ENCODE data around the gene PCBP1.
A peak's percentile ranks its signal among the peaks of the same experiment; 100 is the strongest.
"Not testable (repeated sequence)": the region's sequence is repeated elsewhere in the genome, so short reads cannot be mapped to it uniquely, and the experiment has no call there.

PCBP1 gene

DNA sequence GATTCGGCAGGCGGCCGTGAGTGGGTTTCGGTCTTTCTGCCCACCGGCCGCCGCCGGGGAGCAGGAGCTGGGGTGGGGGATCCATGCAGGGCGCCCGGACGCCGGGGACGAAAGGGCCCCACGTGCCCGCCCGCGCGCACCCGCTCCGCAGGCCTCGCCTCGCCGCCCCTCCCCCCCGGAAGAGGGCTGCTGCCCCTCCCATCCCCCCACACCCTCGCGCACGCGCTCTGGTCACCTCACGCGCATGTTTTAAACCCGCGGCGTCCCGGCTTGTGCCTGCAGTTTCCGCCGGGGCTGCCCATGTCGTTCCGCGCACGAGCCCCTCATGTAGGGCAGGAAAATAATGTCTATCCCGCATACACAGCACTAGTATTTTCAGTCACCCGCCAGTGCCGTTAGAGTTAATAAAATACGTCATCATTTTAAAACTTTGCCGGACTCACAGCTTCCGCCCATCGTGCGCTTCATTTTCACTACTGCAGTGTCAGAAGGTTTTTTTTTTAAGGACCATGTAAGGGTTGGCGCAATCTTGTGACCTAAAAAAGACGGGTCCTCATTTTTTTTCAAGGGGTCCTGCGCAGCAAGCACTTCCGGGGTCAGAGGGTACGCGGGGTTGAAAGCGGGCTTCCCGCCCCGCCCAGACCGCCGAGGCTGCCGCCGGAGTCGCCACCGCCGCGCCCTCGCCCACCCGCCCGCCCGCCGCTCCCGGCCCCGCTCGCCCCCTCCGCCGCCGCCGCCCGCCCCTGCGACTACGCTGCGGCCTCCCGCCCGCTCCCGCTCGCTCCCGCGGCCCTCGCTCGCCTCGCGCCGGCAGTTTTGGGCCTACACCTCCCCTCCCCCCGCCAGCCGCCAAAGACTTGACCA is at the start of gene PCBP1:
PCBP1 (plus strand) TSS at position 640 of the 864 bp plus-strand sequence. CDS start 267 bp downstream, outside the sequence.
- peak; percentile 96 for DNase-seq (ENCODE audit: low read depth)

DNA sequence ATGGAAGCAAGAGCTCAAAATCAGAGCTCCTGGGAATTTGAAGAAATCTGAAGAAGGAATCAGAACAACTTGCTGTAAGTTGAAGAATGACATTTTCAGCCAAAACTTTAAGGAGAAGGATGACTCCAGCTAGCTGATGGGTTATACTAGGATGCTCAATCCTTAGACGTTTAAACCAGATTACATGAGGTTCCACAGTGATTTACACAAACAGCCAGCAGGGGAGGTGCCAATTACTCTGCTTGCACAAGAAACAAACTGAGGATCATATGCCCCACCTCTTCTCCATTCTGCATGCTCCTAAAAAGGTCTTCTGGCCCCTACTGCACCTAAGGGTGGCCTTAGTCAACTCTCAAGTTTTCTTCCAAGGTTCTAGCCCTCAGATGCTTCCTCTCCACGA is 47.9 kb upstream of the PCBP1 start:
- DNase-seq (ENCODE audit: low read depth), result no peak

DNA sequence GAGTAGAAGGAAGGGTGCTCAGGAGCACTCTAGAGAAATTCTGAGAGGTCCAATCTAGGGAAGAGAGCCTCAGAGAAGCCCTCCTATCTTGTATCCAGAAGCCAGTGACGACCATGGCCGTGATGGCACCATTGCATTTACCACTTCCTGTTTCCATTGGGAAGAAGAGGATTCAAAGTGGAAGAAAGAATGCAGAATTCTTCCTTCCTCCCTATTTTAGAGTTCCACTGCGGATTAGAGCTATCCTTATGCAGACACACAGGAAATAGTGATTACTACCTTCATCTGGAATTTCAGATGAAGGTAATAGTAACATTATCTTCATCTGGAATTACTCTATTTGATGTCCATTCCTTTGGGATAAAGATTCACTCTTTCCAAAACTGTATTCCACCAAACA is 45.6 kb upstream of the PCBP1 start:
- no peak for DNase-seq (ENCODE audit: low read depth)

DNA sequence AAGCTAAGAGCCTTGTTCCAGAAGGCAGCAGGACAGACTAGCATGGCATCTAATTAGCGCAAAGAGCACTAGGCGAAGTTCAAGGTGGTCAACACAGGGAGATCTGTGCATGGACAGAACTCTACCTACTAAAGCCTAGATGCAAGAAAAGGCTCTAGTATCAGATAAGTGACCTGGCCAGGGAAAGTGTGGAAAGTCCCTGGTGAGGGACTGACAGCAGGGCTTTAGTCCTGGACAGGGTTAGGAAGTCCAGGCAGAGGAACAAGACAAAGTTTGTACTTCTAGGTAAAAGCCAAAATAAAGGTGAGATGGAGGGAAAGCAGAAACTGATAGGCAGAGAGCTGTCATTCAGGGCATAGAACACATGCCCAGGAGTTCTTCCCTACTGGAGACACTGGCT is 45.0 kb upstream of the PCBP1 start:
- no peak for DNase-seq (ENCODE audit: low read depth)

DNA sequence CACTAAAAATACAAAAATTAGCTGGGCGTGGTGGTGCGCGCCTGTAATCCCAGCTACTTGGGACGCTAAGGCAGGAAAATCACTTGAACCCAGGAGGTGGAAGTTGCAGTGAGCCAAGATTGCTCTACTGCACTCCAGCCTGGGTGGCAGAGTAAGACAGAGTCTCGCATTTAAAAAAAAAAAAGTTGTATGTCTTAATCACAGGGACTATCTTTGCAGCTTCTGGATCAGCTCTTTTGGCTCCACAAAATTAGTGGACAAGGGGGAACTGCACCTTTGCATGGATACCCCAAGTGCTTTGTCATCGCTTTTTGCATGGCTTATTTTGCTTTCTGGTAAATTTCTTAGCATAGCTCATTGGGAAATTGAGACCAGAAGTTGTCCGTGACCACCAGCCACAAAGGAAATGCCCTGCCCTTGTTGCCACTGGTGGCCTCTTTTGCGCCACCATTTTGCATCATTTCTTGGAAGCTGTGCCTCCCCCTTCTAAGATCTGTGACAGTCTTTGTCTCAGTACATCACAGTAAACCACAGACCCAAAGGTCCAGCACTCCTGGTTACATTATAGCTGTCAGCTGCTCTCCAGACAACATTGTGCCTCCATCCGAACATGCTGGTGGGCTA is 43.9 kb upstream of the PCBP1 start:
- no peak for DNase-seq (ENCODE audit: low read depth)

DNA sequence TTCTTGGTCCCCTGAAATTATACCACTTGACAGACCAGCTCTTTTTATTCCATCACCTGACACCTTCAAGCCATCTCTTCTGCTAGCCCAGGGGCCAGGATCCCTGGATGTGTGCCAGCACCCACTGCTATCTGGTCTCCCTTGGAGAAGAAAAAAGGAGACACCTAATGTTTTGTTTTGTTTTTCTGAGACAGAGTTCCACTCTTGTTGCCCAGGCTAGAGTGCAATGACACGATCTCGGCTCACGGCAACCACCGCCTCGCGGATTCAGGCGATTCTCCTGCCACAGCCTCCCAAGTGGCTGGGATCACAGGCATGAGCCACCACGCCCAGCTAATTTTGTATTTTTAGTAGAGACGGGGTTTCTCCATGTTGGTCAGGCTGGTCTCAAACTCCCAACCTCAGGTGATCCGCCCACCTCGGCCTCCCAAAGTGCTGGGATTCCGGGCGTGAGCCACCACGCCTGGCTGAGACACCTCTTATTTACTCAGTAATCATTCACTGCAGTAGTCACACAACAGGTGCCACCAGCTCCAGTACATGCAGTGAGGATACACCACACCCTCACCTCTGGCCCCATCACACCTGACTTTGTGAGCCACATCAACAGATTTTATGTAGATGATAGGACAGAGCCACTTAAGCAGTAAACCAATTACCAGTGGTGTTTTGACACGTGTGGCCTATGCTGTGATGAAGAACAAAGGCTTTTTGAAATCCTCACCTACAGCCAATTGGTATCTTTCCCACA is 42.8 kb upstream of the PCBP1 start:
- DNase-seq (ENCODE audit: low read depth), result no peak

DNA sequence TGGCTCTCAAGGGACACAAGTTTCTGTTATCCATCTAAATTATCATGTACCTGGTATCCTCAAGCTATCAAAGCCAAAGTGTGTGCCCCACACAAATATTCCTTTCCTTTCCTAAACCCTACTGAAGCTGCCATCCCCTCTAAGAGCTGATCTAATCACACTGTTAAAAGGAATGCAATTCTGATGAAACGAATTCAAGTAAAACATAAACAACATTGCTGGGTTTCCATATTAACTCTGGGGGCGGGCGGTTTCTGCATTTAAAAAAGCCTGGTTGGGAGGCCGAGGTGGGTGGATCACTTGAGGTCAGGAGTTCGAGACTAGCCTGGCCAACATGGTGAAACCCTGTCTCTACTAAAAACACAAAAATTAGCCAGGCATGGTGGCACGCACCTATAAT is 41.9 kb upstream of the PCBP1 start:
- DNase-seq (ENCODE audit: low read depth), result no peak

DNA sequence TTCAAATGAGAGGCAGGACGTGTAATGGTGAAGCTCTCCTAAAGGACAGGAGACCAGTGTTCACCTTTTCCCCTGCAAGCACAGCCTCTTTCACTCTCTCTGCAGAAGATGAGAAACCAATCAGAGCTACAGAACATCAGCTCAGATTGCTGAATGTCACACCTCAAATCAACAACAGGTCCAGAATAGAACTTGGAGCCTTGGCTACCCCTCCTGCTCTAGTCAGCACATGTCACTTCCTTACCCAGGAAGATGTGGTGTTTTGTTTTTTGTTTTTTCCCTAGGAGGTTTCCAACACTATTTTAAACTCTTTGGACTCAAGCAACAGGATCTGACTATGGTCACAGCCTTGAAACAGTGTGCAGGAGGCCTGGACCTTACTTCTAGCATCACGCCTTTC is 41.3 kb upstream of the PCBP1 start:
- no peak for DNase-seq (ENCODE audit: low read depth)

DNA sequence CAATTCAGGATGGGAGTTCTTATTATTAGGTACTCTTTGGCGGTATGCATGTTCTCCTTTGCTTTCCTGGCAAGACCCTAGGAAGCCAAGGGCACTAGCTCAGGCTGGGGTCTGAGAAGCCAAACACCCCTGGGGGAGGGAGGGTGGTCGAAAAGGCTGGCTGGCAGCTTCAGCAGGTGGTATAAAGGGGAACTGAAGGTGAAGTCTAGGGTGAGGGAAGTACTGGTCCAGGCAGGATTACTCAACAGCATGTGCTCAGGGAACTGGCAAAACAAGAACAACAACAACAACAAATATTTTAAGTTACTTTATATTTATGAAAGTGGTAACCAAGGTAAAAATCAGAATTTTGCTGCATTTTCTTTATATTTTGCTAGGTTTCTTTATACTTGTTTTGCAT is 40.7 kb upstream of the PCBP1 start:
- DNase-seq (ENCODE audit: low read depth), result no peak

DNA sequence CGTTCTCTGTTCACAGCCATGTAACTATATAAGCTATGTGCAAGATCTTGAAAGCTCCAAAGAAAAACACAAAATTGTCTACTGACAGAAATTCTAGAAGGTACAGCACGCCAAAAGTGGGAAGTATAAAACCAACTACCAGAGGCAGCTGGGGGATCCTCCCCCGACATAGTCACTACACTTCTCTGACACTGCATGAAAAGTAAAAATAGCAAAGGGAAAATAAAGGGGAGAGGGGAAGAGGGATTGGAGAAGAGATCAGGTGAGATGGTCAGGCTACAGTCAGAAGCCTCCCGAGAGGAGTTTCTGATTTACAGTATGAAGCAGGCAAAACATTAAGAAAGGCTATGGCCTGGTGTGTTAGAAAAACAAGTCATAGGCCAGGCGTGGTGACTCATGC is 39.8 kb upstream of the PCBP1 start:
- no peak for DNase-seq (ENCODE audit: low read depth)

DNA sequence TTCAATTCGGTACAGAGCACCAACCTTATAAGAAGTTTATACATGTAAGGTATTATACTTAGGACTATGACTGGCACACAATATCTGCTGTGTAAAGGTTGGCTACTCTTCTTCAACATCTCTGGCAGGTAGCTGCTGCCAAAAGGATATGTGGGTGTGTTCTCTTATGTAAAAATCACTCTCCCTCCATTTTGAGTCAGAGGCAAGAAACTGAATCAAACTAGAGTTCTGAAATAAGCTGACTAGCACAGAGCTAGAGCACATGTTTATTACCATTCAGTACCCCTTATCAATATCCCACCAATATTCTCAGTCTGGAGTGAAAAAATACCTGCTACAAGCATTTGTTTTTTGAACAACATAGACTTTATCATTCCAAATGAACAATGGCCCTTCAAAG is 38.0 kb upstream of the PCBP1 start:
- DNase-seq (ENCODE audit: low read depth), result no peak

DNA sequence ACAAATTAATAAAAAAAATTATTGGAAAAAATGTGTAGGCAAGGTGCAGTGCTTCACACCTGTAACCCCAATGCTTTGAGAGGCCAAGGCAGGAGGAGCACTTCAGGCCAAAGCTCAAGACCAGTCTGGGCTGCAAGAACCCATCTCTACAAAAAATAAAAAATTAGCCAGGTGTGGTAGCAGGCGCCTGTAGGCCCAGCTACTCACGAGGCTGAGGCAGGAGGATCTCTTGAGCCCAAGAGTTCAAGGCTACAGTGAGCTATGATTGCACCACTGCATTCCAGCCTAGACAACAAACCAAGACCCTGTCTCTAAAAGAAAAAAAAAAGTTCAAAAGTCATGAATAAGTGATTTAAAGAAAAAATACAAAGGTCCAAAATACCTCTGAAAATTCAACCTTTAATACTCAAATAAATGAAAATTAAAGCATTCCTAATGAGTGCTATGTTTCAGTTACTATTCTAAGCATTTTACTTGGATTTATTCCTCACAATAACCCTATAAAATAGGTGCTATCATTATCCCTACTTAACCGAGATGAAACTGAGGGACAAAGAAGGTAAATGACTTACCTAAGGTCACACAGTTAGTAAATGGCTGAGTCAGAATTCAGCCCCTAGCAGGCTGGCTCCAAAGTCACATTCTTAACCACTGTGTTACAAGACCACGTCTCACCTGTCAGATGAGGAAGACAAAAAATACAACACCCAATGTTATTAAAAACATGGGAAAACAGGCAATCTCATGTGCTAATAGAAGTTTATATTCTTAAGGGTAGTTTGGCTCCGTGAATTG is 36.4 kb upstream of the PCBP1 start:
- DNase-seq (ENCODE audit: low read depth), result no peak

DNA sequence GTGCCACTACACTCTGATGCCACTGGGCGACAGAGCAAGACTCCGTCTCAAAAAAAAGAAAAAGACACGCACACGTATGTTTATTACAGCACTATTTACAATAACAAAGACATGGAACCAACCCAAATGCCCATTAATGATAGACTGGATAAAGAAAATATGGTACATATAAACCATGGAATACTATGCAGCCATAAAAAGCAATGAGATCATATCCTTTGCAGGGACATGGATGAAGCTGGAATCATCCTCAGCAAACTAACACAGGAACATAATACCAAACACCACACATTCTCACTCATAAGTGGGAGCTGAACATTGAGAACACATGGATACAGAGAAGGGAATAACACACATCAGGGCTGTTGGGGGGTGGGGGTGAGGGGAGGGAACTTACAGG is 32.0 kb upstream of the PCBP1 start:
- DNase-seq (ENCODE audit: low read depth), result not testable (repeated sequence)

DNA sequence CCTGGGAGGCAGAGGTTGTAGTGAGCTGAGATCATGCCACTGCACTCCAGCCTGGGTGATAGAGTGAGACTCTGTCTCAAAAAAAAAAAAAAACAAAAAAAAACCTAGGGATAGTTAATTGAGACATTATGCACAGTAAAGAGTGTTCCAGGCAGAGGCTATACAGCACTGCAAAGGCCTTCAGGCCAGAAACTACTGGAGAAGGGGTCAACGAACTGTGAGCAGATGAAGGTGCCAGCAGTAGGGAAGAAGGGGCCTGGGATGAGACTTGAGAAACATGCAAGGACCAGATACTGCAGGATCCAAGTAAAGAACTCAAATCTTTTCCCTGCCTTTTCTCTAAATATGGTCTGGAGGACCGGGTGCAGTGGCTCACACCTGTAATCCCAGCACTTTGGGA is 26.0 kb upstream of the PCBP1 start:
- no peak for DNase-seq (ENCODE audit: low read depth)

DNA sequence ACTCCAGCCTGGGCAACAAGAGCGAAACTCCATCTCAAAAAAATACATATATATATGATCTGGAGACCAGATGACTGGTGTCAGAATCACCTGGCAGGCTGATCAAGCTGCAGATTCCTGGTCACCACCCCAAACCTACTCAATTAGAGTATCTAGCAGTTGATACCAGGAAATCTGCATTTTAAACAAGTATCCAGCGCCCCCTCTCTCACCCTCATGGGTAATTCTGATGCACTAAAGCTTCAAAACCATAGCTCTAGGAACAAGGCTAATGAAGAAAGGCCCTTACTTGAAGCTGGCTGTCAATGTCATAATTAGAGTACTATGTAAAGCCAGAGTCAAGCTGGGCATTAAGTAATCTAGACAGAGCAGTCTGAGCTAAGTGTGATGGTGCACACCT is 25.0 kb upstream of the PCBP1 start:
- DNase-seq (ENCODE audit: low read depth), result no peak

DNA sequence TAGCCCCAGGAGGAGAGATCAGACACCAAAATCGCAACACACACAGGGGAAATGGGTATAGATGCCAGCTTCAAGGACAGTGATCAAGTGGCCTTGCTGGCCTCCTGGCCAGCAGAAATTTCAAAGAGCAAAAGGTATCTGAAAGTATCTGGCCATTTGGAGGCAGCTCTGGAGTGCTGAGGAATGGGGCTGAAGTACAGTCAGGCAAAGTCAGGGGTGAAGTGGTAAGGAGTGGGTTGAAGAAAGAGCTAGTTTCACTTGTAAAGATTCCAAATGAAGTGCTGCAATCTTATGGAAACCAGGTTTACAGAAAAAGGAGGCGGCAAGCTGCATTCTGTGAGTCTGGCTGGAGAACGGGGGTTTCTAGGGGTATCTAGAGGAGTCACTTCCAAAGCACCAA is 19.2 kb upstream of the PCBP1 start:
- DNase-seq (ENCODE audit: low read depth), result no peak

DNA sequence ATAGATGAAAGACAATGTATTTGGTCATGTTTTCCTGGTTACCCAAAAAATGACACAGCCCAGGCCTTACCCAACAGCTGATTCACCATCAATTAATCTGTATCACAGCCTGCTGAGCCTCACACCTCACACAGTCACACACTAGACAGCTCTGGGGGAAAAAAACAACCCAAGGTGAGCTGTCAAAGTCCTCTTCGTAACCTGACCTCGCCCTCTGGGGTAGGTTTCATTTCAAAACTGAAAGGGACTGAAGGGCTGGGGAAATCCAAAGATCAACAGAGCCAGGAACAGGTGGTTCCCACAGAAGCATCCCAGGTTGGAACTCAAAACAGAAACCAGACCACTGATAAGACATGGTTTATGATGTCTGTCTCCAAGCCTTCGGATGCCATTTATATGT is 18.2 kb upstream of the PCBP1 start:
- DNase-seq (ENCODE audit: low read depth), result no peak

DNA sequence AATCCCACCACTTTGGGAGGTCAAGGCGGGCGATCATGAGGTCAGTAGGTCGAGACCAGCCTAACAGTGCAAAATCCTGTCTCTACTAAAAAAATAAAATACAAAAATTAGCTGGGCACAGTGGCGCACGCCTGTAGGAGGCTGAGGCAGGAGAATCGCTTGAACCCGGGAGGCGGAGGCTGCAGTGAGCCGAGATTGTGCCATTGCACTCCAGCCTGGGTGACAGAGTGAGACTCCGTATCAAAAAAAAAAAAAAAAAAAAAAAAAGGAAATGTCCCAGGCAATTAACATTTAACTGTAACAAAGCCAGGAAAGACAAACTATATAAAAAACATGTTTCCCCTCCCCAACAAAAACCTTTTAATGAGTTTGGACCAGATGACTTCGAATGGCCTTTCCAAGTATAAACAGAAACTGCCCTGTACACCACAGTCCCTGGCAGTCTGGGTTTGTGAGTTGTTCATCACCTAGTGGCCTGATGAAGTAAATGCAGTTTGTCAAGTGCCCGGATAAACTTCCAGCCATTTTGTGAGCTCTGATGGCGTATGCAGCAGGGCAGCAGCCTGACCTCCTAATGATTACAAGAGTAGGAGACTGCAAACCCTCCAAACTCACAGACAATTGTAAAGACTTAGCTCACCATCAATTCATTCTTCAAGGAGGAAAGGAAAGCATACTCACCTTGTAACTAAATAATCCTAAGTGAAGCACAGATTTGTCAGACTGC is 16.6 kb upstream of the PCBP1 start:
- DNase-seq (ENCODE audit: low read depth), result peak; percentile 83

DNA sequence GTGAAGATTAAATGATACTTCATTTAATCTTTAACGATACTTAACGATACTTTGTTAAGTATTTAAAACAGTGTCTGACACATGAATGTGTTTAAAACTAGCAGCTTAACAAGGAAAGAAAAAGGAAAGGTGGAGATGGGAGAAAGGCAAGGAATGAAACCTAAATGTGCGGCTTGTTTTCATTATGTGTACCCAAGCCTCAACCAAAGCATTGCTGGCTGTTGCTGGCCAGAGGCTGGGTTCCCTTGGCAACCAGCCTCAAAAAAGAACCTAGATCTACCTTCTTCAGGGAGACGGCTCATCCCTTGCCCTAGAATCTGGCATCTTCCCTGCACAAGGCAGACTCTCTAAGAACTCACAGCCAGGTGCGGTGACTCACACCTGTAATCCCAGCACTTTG is 13.8 kb upstream of the PCBP1 start:
- DNase-seq (ENCODE audit: low read depth), result peak; percentile 40

DNA sequence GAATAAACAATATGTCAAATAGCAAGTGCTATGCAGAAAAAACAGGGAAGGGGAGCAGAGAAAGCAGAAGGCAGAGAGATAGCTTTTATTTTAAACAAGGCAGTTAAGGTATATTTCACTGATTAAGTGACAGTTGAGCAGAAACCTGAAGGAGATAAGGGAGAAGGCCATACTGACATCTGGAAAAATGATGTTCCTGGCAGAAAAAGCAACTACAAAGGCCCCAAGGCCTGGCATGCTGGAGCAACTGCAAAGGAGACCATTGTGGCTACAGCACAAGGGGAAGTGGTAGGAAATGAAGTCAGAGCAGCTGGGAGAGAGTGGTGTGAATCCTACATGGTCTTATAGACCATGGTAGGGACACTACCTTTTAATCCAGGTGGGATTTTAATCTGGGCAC is 8.9 kb upstream of the PCBP1 start:
- DNase-seq (ENCODE audit: low read depth), result no peak

DNA sequence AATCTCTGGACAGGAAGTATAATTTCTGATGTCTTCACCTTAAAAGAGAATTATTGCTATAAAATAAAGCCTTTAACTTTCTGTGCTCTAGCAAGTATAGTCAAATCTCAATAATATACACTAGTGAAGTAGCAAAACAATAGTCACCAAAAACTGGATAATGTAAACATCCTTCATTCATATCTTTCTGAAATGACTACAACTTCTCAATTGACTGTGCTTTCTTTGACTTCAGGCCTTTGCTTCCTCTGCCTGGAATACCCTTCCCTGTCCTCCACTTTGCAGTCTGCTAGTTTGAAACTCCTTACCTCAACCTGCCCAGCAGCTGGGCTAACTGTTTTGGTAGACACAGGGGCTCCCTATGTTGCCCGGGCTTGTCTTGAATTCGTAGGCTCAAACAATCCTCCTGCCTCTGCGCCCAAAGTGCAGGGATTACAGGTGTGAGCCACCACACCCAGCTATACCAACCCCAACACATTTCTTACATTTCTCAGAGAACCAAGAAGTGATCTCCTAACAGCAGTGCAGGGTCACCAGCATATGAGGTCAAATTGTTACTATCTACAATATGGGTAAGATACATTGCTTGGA is 6.6 kb upstream of the PCBP1 start:
- no peak for DNase-seq (ENCODE audit: low read depth)

All from fibroblast of gingiva (primary cell).